ENCODE measurements around the gene HOXC9.

DNA sequence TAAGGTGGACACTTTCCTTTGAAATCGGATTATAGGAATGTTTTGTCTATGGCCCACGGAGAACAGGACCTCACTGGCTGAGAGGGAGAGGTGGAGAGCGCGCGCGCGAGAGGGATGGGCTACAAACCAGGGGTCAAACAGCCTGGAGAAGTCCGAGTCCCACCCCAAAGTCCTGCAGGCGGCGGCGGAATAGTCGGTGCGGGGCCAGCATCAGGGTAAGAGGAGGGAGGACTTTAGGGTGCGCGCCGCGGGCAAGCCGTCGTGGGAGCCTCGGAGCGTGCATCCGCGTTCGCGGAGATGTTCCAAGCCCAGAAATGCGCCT lies 5.5 kb downstream of the HOXC9 start:
- TF ChIP-seq, protein P1, sequence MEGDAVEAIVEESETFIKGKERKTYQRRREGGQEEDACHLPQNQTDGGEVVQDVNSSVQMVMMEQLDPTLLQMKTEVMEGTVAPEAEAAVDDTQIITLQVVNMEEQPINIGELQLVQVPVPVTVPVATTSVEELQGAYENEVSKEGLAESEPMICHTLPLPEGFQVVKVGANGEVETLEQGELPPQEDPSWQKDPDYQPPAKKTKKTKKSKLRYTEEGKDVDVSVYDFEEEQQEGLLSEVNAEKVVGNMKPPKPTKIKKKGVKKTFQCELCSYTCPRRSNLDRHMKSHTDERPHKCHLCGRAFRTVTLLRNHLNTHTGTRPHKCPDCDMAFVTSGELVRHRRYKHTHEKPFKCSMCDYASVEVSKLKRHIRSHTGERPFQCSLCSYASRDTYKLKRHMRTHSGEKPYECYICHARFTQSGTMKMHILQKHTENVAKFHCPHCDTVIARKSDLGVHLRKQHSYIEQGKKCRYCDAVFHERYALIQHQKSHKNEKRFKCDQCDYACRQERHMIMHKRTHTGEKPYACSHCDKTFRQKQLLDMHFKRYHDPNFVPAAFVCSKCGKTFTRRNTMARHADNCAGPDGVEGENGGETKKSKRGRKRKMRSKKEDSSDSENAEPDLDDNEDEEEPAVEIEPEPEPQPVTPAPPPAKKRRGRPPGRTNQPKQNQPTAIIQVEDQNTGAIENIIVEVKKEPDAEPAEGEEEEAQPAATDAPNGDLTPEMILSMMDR (IDR thresholded peaks at IDR 0.05) = no peak
- TF ChIP-seq POLR2A (IDR thresholded peaks at IDR 0.05) = no peak
